ENCODE results near the gene NUDT12. TPM values are rescaled to one million over a fixed set of nuclear protein-coding genes. Genes with fewer than 3 reads are reported as not detected.

The NUDT12 gene
- total RNA-seq (ENCODE audit: low replicate concordance) = 7.3 and 10.3 TPM in 2 replicates

DNA sequence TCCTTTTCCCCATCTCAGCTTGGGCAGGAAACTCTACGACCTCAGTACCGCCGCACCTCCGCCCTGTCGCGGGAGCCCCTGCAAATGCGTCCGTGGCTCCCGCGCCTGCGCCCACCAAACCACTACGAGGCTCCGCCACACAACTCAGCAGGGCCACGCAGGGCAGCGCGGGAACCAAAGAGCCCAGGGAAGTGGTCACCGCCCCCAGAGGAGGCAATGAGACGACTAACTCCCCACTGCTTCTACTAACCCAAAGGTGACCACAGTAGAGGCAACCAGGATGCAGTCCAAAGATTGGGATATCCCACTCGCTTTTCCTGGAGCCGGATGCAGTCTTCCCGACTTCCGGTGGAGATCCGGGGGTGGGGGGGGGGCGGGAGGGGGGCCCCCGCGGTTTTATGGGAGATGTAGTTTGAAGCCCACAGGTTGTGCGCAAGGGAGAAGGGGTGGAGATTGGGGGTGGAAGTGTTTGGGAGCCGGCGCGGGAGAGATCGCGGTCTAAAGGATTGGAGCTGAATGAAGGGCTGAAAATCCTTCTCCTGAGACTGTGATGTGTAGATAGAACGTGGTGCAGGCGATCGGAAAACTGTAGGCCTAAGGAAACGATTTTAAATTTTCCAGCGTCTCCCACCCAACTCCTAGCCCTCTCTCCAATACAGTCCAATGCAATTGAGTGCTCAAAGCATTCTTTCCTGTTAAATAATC is at the start of gene NUDT12:
Gene NUDT12, minus strand, starts transcription at position 337 of the 705 bp plus-strand sequence. CDS start 2,541 bp downstream, outside the sequence.

